HG02970 (cell line): ENCODE data around the gene MGRN1.

Experiments
- ATAC-seq: cut with Tn5 transposase; IDR thresholded peaks from one replicate; pipeline ENCODE4 v1.9.1; 2021; ENCODE audit warnings: mild to moderate bottlenecking, moderate library complexity, moderate number of reproducible peaks; ENCODE audit not compliant: unreplicated experiment, low FRiP score

MGRN1 gene

DNA sequence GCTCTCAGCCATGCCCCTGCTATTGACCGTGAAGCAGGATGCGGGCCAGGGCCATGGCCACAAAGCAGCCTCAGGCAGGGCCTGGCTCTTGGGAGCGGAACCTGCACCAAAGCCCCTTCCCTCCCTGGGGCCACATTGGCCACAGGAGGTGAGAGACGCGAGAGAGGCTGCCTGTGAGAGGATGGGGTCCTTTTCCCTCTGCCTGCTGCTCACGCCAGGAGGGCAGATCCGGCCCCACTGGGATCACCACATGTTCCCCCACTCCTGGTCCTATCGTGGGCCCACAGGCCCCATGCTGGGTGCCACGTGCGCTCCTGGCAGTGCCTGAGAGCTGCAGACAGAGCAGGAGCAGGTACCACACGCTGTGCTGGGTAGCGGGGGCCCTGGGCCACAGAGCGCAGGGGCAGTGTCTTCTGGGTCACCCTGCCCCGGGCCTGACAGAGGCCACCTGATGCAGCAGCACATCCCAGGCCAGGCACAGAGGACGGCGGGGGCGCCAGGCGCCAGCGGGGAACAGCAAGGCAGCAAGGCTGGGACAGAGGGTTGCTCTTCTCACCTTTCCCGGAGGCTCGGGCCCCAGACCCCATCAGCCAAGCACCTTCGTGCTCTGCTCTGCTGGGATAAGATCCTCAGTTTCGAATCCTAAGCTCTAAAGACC, 59.6 kb downstream of the MGRN1 start:
- no peak for ATAC-seq

- no peak for ATAC-seq
Observed at GRCh38 chr16:4684763-4685162, 60.1 kb downstream of the MGRN1 start.

DNA sequence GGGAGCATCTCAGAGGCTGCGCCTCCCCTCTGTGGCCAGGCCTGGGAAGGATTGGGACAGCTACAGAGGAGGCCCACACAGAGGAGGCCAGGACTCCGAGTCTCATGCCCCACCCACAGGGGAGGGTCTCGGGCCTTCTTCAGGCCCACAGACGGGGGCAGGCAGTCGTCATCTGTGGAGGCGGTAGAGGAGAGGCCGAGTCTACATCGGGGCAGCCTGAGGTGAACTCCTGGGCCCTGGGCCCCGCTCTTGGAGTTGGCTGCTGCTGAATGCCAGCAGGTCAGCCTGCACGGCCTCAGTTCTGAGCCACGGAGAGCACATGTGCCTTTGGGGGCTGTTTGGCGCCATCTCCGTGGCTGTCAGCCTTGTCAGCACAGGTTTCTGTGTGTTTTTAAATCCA, 60.7 kb downstream of the MGRN1 start:
- ATAC-seq, result no peak

DNA sequence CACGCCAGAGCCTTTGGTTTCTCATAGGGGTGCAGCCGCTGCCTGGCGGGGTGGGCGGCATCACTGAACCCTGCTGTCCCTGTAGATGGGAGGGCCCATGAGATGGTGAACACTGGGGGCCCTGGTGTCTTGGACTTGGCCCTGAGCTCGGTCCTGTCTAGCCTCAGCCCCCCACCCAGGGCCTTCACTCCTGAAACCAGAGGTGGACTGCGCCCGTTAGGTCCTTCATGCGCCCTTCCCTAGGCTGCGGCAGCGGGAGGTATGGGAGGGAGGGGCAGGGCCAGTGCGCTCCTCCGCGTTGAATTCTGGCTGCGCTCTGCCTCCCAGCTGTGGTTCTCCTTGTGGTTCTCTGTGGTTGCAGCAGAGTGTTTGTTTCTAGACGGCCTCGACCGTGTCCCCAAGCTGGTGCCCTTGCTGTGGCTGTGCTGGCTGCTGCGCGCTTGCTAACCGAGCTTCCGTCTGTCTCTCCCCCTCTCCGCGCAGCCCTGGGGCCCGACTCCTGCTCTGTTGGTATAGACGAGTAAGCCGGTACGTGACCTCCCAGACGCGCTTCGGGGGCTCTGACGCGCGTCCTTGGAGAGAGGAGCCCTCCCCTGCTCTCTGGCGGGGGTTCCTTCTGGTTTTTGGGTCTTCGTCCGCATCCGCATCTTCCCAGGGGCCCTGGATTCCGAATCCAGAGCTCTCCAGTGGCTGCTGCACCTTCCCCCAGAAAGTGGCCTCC, 61.3 kb downstream of the MGRN1 start:
- ATAC-seq, result no peak

GRCh38 chr16:4686497-4687210, 62.0 kb downstream of the MGRN1 start:
- ATAC-seq, result no peak

DNA sequence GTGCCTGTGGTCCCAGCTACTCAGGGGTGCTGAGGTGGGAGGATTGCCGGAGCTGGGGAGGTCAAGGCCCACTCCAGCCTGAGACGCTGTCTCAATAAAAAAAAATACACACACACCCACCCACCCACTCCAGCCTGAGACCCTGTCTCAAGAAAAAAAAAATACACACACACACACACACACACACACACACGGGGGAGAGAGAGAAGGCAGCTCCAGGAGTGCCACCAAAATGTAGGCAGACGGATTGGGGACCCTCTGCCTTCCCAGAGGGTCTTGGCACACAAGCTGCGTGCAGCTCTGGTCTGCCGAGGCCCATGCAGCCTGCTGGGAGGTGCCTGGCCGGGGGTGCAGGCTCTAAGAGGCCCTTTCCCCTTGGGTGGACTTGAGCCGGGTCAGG, 62.8 kb downstream of the MGRN1 start:
- no peak for ATAC-seq

GRCh38 chr16:4687946-4688673, 63.5 kb downstream of the MGRN1 start:
- no peak for ATAC-seq

DNA sequence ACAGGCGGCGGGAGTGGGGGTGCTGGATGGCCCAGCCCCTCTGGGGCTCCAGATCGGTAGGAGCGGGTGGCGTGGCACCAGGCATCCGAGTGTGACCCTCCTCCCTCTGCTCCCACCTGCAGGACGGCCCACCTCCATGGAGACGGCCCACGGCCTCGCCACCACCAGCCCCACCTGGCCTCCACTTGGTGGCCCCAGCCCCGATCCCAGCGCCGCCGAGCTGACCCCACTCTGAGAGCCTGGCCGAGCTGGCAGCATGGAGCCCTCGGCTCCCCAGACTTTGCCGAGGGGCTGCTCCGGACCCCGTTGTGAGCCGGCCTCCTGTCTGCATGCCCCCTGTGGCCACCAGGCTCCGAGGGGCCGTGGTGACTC, 64.0 kb downstream of the MGRN1 start:
- no peak for ATAC-seq

- no peak for ATAC-seq
Observed at GRCh38 chr16:4689091-4689671, 64.6 kb downstream of the MGRN1 start.

DNA sequence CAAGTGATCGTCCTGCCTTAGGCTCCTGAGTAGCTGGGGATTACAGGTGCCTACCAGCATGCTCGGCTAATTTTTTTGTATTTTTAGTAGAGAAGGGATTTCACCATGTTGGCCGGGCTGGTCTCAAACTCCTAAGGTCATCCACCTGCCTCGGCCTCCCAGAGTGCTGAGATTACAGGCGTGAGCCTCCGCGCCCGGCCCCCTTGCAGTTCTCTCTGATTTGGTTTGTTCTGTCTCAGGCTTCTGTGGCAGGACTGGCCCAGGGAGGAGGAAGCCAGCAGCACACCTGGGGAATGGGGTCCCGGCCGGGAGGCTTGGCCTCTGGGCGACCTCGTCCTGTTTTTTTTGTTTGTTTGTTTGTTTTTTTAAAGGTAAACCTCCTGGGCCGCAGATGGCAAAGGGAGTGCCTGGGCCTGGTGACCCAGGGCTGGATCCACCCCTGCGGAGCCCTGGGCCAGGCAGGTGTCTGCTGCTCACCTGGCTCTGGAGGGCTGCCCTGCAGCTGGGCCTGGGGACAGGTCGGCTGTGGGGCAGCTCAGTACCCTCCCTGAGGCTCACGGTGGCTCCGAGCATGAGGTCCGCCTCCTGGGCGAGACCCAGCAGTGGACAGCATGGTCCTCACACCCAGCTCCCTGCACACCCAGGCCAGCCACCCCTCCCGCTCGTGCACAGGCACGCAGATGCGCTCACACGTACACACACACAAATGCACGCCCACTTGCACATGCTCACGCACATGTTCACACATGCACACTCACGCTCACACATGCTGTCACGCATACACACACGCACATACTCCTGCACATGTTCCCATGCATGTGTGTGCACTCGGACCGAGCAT, 65.5 kb downstream of the MGRN1 start:
- no peak for ATAC-seq

GRCh38 chr16:4690946-4691665, 66.5 kb downstream of the MGRN1 start:
- no peak for ATAC-seq

- no peak for ATAC-seq
Observed at GRCh38 chr16:4691666-4692412, 67.2 kb downstream of the MGRN1 start.

- ATAC-seq, result peak; percentile 12
Observed at GRCh38 chr16:4692460-4693295, 68.1 kb downstream of the MGRN1 start.

DNA sequence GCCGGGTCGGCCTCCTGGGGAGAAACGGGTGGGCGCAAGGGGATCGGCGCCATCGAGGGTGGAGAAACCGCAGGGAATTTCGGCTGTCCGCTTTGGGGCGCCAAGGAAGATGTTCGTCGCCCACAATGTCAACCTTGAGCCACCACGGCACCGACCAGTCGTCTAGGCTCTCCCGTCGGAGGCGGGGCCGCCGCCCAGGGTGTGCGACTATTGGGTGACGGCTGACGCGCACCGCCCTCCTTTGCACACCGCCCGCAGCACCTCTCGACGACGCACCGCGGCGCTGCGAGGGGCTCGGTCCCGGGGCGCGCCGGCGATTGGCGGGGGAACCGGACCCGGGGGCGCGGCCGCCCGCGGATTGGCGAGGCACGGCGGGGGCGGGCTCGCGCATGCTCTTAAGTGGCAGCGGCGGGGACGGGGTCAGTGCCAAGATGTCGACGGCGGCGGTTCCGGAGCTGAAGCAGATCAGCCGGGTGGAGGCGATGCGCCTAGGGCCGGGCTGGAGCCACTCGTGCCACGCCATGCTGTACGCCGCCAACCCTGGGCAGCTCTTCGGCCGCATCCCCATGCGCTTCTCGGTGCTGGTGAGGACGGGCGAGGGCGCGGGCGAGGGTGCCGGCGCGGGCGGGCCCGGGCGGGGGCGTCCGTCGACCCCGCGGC, 68.8 kb downstream of the MGRN1 start, which contains the start of gene NUDT16L1:
Gene NUDT16L1, plus strand, starts transcription at position 267 of the 660 bp plus-strand sequence. Its CDS starts 165 bp downstream, at position 432.
- ATAC-seq, result peak; percentile 87

GRCh38 chr16:4693956-4694641, 69.5 kb downstream of the MGRN1 start:
- ATAC-seq, result no peak
